ENCODE measurements around the gene GJD2. TPM values are rescaled to one million over a fixed set of nuclear protein-coding genes. Genes with fewer than 3 reads are reported as not detected.

GJD2 gene
- total and polyA plus RNA-seq, 2 of the 13 experiments (the other 11 are each of a cell fraction or from before 2014, with no cell fraction given) = not detected

DNA sequence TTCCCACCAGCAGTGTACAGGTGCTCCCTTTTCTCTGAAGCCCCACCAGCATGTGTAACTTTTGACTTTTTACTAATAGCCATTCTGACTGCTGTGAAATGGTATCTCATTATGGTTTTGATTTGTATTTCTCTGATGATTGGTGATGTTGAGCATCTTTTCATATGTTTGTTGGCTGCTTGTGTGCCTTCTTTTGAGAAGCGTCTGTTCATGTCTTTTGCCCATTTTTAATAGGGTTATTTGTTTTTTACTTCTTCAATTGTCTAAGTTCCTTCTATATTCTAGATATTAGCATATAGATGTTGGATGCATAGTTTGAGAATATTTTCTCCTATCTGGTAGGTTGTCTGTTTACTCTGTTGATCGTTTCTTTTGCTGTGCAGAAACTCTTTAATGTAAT, 25.9 kb upstream of the GJD2 start (continued):
- TF ChIP-seq ATF1 (CRISPR knock-in tag; IDR thresholded peaks at IDR 0.05) (no peak), U2AF1 (optimal IDR thresholded peaks at IDR 0.05; ENCODE audit: low read depth, low read length) (no peak), PRDM4 (CRISPR knock-in tag; IDR thresholded peaks at IDR 0.05; ENCODE audit: borderline replicate concordance) (no peak)
- TF ChIP-seq, protein P1, sequence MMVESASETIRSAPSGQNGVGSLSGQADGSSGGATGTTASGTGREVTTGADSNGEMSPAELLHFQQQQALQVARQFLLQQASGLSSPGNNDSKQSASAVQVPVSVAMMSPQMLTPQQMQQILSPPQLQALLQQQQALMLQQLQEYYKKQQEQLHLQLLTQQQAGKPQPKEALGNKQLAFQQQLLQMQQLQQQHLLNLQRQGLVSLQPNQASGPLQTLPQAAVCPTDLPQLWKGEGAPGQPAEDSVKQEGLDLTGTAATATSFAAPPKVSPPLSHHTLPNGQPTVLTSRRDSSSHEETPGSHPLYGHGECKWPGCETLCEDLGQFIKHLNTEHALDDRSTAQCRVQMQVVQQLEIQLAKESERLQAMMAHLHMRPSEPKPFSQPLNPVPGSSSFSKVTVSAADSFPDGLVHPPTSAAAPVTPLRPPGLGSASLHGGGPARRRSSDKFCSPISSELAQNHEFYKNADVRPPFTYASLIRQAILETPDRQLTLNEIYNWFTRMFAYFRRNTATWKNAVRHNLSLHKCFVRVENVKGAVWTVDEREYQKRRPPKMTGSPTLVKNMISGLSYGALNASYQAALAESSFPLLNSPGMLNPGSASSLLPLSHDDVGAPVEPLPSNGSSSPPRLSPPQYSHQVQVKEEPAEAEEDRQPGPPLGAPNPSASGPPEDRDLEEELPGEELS (CRISPR knock-in tag; IDR thresholded peaks at IDR 0.05) = no peak

DNA sequence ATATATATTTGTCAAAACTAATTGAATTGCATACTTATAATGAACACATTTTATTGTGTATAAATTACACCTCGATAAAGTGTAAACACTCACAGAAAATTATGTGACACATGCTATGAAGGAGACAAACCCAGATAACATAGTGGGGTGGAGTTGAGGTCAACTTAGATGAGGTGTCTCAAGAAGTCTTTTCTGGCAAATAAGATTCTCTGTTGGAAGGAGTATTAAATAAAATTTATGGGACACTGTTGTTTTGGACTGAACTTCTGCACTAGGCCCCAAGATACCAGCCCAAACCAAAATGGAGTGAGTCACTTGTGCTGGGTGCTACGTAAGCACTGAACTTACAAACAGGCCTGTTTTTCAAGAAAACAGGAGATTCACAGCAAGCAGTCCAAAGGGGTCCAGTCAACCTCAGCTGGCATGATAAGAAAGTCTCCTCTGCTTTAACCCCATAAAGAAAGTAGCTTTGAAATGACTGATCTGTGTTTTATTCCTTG, 21.9 kb upstream of the GJD2 start:
- ChIA-PET POLR2A (no interaction called here), CTCF (ENCODE audit: low intra/inter-chr PET ratio, low total read pairs) (no interaction called here)
- Histone ChIP-seq H3K27me3 (ENCODE audit: control insufficient read depth in 1 of 2, insufficient read depth in 2 of 2, low read length in 2 of 2) (no peaks in the 10 kb centered on the region), H3K9ac (ENCODE audit: insufficient read depth, low read depth, low read length) (no peak overlapping the region), H3K4me3 (replicated peaks in 1 of 3; ENCODE audit: insufficient read depth in 1 of 3, low read depth in 2 of 3, low read length in 3 of 3) (no peak overlapping the region), H3K4me1 (ENCODE audit: insufficient read depth, low read length) (no peaks in the 10 kb centered on the region), H3K79me2 (ENCODE audit: insufficient read depth, low read length) (no peaks in the 10 kb centered on the region), H3K27ac (ENCODE audit: extremely low read length, insufficient read depth, low read length) (no peak overlapping the region), H2AFZ (ENCODE audit: low read length) (no peak overlapping the region), H3K4me2 (ENCODE audit: low read depth, low read length) (no peak overlapping the region), H4K20me1 (ENCODE audit: insufficient read depth, low read length) (no peaks in the 10 kb centered on the region), H3K9me3 (ENCODE audit: low read length) (no peaks in the 10 kb centered on the region), H3K36me3 (replicated peaks in 1 of 2; ENCODE audit: control insufficient read depth in 1 of 2, insufficient read depth in 2 of 2, low read length in 2 of 2) (no peaks in the 10 kb centered on the region)
- ATAC-seq (no peak), DNase-seq (ENCODE audit: low spot score) (no peak), FAIRE-seq (no peak)
- intact Hi-C loops (cut with micrococcal nuclease; ENCODE audit: unreplicated experiment) (no loop called here), in situ Hi-C loops (cut with HindIII; ENCODE audit: extremely low pct_ligation_motif_present, low pct_unique_long_range_greater_than_20kb) (no loop called here)
- WGBS (ENCODE audit: low lambda C conversion rate) = 53% methylated on average over 2 of the region's 2 CpGs
- TF ChIP-seq ZBTB7A (CRISPR knock-in tag; IDR thresholded peaks at IDR 0.05) (no peak), STAT5B (CRISPR knock-in tag; IDR thresholded peaks at IDR 0.05) (no peak), ZNF33A (CRISPR knock-in tag; IDR thresholded peaks at IDR 0.05; ENCODE audit: borderline replicate concordance) (no peak)
- BruUV-seq (replicated peaks) = no TSS peak
